KOPT-K1 (cell line): Measurements from ENCODE around the gene GUCY2F.

Experiments
- H3K27ac ChIP-seq: fragments of 200-600 bp; sonication (generic); 2 replicates; pipeline ENCODE4 v1.5.1; 2016; ENCODE audit warnings: antibody characterized with exemption, mild to moderate bottlenecking, low read depth, low read length; ENCODE audit not compliant: poor library complexity, severe bottlenecking
- H3K36me3 ChIP-seq: fragments of 200-600 bp; sonication (generic); 2 replicates; pipeline ENCODE4 v1.5.1; 2017; ENCODE audit warnings: antibody characterized with exemption, mild to moderate bottlenecking, low read length, moderate library complexity; ENCODE audit not compliant: insufficient read depth
- H3K9me3 ChIP-seq: fragments of 200-600 bp; sonication (generic); 2 replicates; pipeline ENCODE4 v1.5.1; 2017; ENCODE audit warnings: antibody characterized with exemption, low read length, mild to moderate bottlenecking; ENCODE audit not compliant: insufficient read depth, poor library complexity, severe bottlenecking

The GUCY2F gene

GRCh38 chrX:109481986-109482385 is at the start of gene GUCY2F:
GUCY2F (minus strand) TSS chrX:109482086; CDS start chrX:109475936, 6,150 bp downstream.
- Histone ChIP-seq H3K9me3 (no peaks in the 10 kb centered on the region), H3K36me3 (no peaks in the 10 kb centered on the region), H3K27ac (no peak within 1 kb of the TSS)

- Histone ChIP-seq H3K27ac (no peak overlapping the region), H3K36me3 (no peaks in the 10 kb centered on the region), H3K9me3 (no peaks in the 10 kb centered on the region)
Observed at GRCh38 chrX:109519001-109519400, 37.1 kb upstream of the GUCY2F start.

GRCh38 chrX:109511113-109511512 is 29.2 kb upstream of the GUCY2F start:
- Histone ChIP-seq H3K36me3 (no peaks in the 10 kb centered on the region), H3K27ac (no peak overlapping the region), H3K9me3 (no peaks in the 10 kb centered on the region)

- H3K36me3 ChIP-seq: no peaks in the 10 kb centered on the region
- no peak overlapping the region for H3K27ac ChIP-seq
- no peaks in the 10 kb centered on the region for H3K9me3 ChIP-seq
Observed at GRCh38 chrX:109508915-109509314, 27.0 kb upstream of the GUCY2F start.

GRCh38 chrX:109501176-109501575 is 19.3 kb upstream of the GUCY2F start:
- no peak overlapping the region for H3K27ac ChIP-seq
- H3K9me3 ChIP-seq: no peaks in the 10 kb centered on the region
- no peaks in the 10 kb centered on the region for H3K36me3 ChIP-seq

- Histone ChIP-seq H3K36me3 (no peaks in the 10 kb centered on the region), H3K27ac (no peak overlapping the region), H3K9me3 (no peaks in the 10 kb centered on the region)
Observed at GRCh38 chrX:109498434-109498833, 16.5 kb upstream of the GUCY2F start.

- H3K27ac ChIP-seq: no peak overlapping the region
- no peaks in the 10 kb centered on the region for H3K9me3 ChIP-seq
- H3K36me3 ChIP-seq: no peaks in the 10 kb centered on the region
Observed at GRCh38 chrX:109489174-109489573, 7.3 kb upstream of the GUCY2F start.

- H3K9me3 ChIP-seq: no peaks in the 10 kb centered on the region
- H3K36me3 ChIP-seq: no peaks in the 10 kb centered on the region
- no peak overlapping the region for H3K27ac ChIP-seq
Observed at GRCh38 chrX:109487640-109488039, 5.8 kb upstream of the GUCY2F start.

- Histone ChIP-seq H3K27ac (no peak overlapping the region), H3K36me3 (no peaks in the 10 kb centered on the region), H3K9me3 (no peaks in the 10 kb centered on the region)
Observed at GRCh38 chrX:109485470-109486340, 3.8 kb upstream of the GUCY2F start.

- no peaks in the 10 kb centered on the region for H3K9me3 ChIP-seq
- H3K36me3 ChIP-seq: no peaks in the 10 kb centered on the region
- no peak overlapping the region for H3K27ac ChIP-seq
Observed at GRCh38 chrX:109484886-109485285, 3.0 kb upstream of the GUCY2F start.

GRCh38 chrX:109475174-109475891 is 6.6 kb downstream of the GUCY2F start:
- no peaks in the 10 kb centered on the region for H3K9me3 ChIP-seq
- no peaks in the 10 kb centered on the region for H3K36me3 ChIP-seq
- H3K27ac ChIP-seq: no peak overlapping the region

GRCh38 chrX:109472939-109473735 is 8.7 kb downstream of the GUCY2F start:
- no peaks in the 10 kb centered on the region for H3K9me3 ChIP-seq
- no peak overlapping the region for H3K27ac ChIP-seq
- no peaks in the 10 kb centered on the region for H3K36me3 ChIP-seq

GRCh38 chrX:109464231-109464630 is 17.7 kb downstream of the GUCY2F start:
- H3K27ac ChIP-seq: no peak overlapping the region

GRCh38 chrX:109463784-109464183 is 18.1 kb downstream of the GUCY2F start:
- no peak overlapping the region for H3K27ac ChIP-seq
- H3K9me3 ChIP-seq: no peaks in the 10 kb centered on the region
- no peaks in the 10 kb centered on the region for H3K36me3 ChIP-seq

More at GRCh38 chrX:109464231-109464630, 17.7 kb downstream of the GUCY2F start:
- Histone ChIP-seq H3K9me3 (no peaks in the 10 kb centered on the region), H3K36me3 (no peaks in the 10 kb centered on the region)
